Heart right ventricle (tissue), 16 donors: ENCODE results near the gene POU2F2. TPM values are rescaled to one million over a fixed set of nuclear protein-coding genes. Genes with fewer than 3 reads are reported as not detected.

Source experiments
- ATAC-seq, 8 donors: fragments of 200-7000 bp; cut with Tn5 transposase; one replicate each; pipeline ENCODE4 v1.9.1; 2020; ENCODE audit warnings: mild to moderate bottlenecking in 8 of 8, moderate library complexity in 8 of 8, moderate number of reproducible peaks in 1 of 8
- DNase-seq, 2 donors: peaks; one replicate each; pipeline ENCODE4 v3.0.0-alpha.2; 2020
- H3K27ac ChIP-seq, 10 donors: fragments of 200-600 bp; sonication (generic) in 2 of 10; one replicate each; pipeline versions ENCODE4 v1.5.0 to v1.8.0; 2020 to 2022; ENCODE audit warnings: mild to moderate bottlenecking in 3 of 10
- H3K27me3 ChIP-seq, 7 donors: fragments of 200-600 bp; one replicate each; pipeline ENCODE4 v1.8.0; 2021 to 2022; ENCODE audit warnings: mild to moderate bottlenecking in 2 of 7
- H3K36me3 ChIP-seq, 9 donors: fragments of 200-600 bp; sonication (generic) in 1 of 9; one replicate each; pipeline versions ENCODE4 v1.5.0 to v1.8.0; 2020 to 2022; ENCODE audit warnings: mild to moderate bottlenecking in 2 of 9
- H3K4me1 ChIP-seq, 9 donors: fragments of 200-600 bp; sonication (generic) in 1 of 9; one replicate each; pipeline versions ENCODE4 v1.5.0 to v1.8.0; 2020 to 2022; ENCODE audit warnings: mild to moderate bottlenecking in 4 of 9
- H3K4me3 ChIP-seq, 10 donors: fragments of 200-600 bp; sonication (generic) in 2 of 10; one replicate each; pipeline versions ENCODE4 v1.5.0 to v1.8.0; 2020 to 2022; ENCODE audit warnings: mild to moderate bottlenecking in 7 of 10, moderate library complexity in 2 of 10
- H3K9me3 ChIP-seq, 11 donors: fragments of 200-600 bp in 10 of 11; sonication (generic) in 2 of 11; one replicate each; pipeline versions ENCODE4 v1.5.0 to v1.8.0; 2013 to 2022; ENCODE audit warnings: mild to moderate bottlenecking in 2 of 11, control low read depth in 1 of 11, moderate library complexity in 1 of 11
- CTCF ChIP-seq, 9 donors: fragments of 200-600 bp; sonication (generic) in 2 of 9; IDR thresholded peaks; one replicate each; pipeline versions ENCODE4 v1.5.0 to v1.8.0; 2021 to 2022; ENCODE audit warnings: antibody characterized with exemption in 9 of 9, mild to moderate bottlenecking in 5 of 9, moderate library complexity in 1 of 9
- WGBS, 2 donors: extraction: QIAGEN DNeasy Blood & Tissue Kit; methylation state at CpG; one replicate each; pipeline ENCODE4 v1.1.7; 2013; ENCODE audit warnings: inconsistent platforms in 1 of 2; 5-methylcytosine and 5-hydroxymethylcytosine counted together
- intact Hi-C, 10 donors: fragments of 100-400 bp; cut with DNase I; formaldehyde crosslinking; loops; one replicate each; pipeline versions ENCODE4 v1.11.1 to v1.14.2; 2022
- polyA plus RNA-seq, 2 donors: library from polyadenylated mRNA; stranded (reverse); fragments of 200-250 nt; gene quantifications; one replicate each; pipeline ENCODE4 v1.2.3, GENCODE V29; 2013
- total RNA-seq, 10 donors: library from RNA; stranded (reverse); fragmentation: NEBNext Ultra II Directional in 3 of 10; extraction: Animal tissue kit (Norgen Biotek cat#: 25700) in 3 of 10; gene quantifications; one replicate each; pipeline versions ENCODE4 v1.2.1 to v1.2.4, GENCODE V29; 2021 to 2023
- donor health status: Arrhythmogenic right ventricular cardiomyopathy.
- donor health status: ischemic (EF 13 %, LVEDD 7.1; RV severe dilation, severe dysfunction).
- donor health status: healthy with polysubstance abuse.
- donor health status: DM: no; HTN: yes; CAD: no.
- donor health status: DM: no; HTN: no; CAD: no.
- donor health status: ischemic (EF 25% LVEDD 6.9; RV normal size, moderate dysfunction).
- donor health status: ischemic (EF 25% LVEDD 5.7; RV mildly dilated, moderate dysfunction).
- donor health status: healthy.
- donor health status: DM: yes; HTN: yes; CAD: no.
- donor health status: Ischemic cardiomyopathy.
- donor health status: ischemic (EF 35%, LVEDD 5.7; RV mildly dilated, moderate dysfunction).
- donor health status: nonischemic (EF 11% LVEDD 7.7; RV severe dilation, severe dysfunction).
- donor health status: DM: yes; HTN: yes; CAD: no.
- donor health status: PGD.
- donor health status: ischemic (EF 29% LVEDD 5.4; RV normal size, mild dysfunction).
- donor health status: nonischemic (EF 23%, LVEDD 6.1; RV moderate dilation, normal function).

The POU2F2 gene
- total and polyA plus RNA-seq, 12 donors: 0.28 to 3.8 (median 0.69) TPM

GRCh38 chr19:42068756-42069571 is 63.3 kb downstream of the POU2F2 start:
- peak in 1 of 8 donors; percentile 19 for ATAC-seq
- H3K4me1 ChIP-seq: peaks cover 0 to 12% (median 5%) of the 10 kb centered on the region in 9 donors
- H3K9me3 ChIP-seq: no peaks in the 10 kb centered on the region
- H3K4me3 ChIP-seq: peak overlapping the region in 8 of 10 donors; percentile 12 to 49 (median 38)
- 25 to 27% methylated on average over 29 of the region's 29 CpGs for WGBS, 2 donors
- H3K27me3 ChIP-seq: peaks cover 0 to 51% (median 43%) of the 10 kb centered on the region in 7 donors
- H3K27ac ChIP-seq: no peak overlapping the region
- DNase-seq: no peak
- intact Hi-C loops: no loop called here
- H3K36me3 ChIP-seq: no peaks in the 10 kb centered on the region
- no peak for TF ChIP-seq CTCF (IDR thresholded peaks at IDR 0.05)

- Histone ChIP-seq H3K4me1 (peaks cover 0 to 12% (median 5%) of the 10 kb centered on the region in 9 donors), H3K36me3 (no peaks in the 10 kb centered on the region), H3K4me3 (peak overlapping the region in 3 of 10 donors; percentile 35 to 45 (median 39)), H3K27ac (no peak overlapping the region), H3K9me3 (no peaks in the 10 kb centered on the region), H3K27me3 (peaks cover 0 to 51% (median 43%) of the 10 kb centered on the region in 7 donors)
- ATAC-seq (no peak), DNase-seq (no peak)
- intact Hi-C loops: no loop called here
- 44 to 53% methylated on average over 8 of the region's 8 CpGs for WGBS, 2 donors
- no peak for TF ChIP-seq CTCF (IDR thresholded peaks at IDR 0.05)
Observed at GRCh38 chr19:42068361-42068755, 63.9 kb downstream of the POU2F2 start.

GRCh38 chr19:42067315-42067888 is 64.8 kb downstream of the POU2F2 start:
- 77 to 81% methylated on average over 6 of the region's 6 CpGs for WGBS, 2 donors
- H3K9me3 ChIP-seq: no peaks in the 10 kb centered on the region
- no peaks in the 10 kb centered on the region for H3K36me3 ChIP-seq
- H3K27ac ChIP-seq: no peak overlapping the region
- no peak for TF ChIP-seq CTCF (IDR thresholded peaks at IDR 0.05)
- DNase-seq (no peak), ATAC-seq (no peak)
- H3K4me3 ChIP-seq: no peak overlapping the region
- H3K27me3 ChIP-seq: peaks cover 0 to 51% (median 43%) of the 10 kb centered on the region in 7 donors
- intact Hi-C loops: no loop called here
- peaks cover 0 to 12% (median 5%) of the 10 kb centered on the region in 9 donors for H3K4me1 ChIP-seq

- peaks cover 0 to 51% (median 43%) of the 10 kb centered on the region in 7 donors for H3K27me3 ChIP-seq
- no peaks in the 10 kb centered on the region for H3K36me3 ChIP-seq
- no peak overlapping the region for H3K4me3 ChIP-seq
- intact Hi-C loops: no loop called here
- H3K4me1 ChIP-seq: peaks cover 0 to 12% (median 5%) of the 10 kb centered on the region in 9 donors
- ATAC-seq (no peak), DNase-seq (no peak)
- no peak for TF ChIP-seq CTCF (IDR thresholded peaks at IDR 0.05)
- H3K27ac ChIP-seq: no peak overlapping the region
- H3K9me3 ChIP-seq: no peaks in the 10 kb centered on the region
- 44 to 55% methylated on average over 9 of the region's 9 CpGs for WGBS, 2 donors
Observed at GRCh38 chr19:42066075-42066754, 66.0 kb downstream of the POU2F2 start.
